Putamen (tissue), 1 donor: Measurements from ENCODE around the gene C10orf120.

ENCODE experiments used
- DNase-seq: peaks from one replicate; pipeline ENCODE4 v3.0.0-alpha.2; 2016; ENCODE audit warnings: low spot score

C10orf120 gene

DNA sequence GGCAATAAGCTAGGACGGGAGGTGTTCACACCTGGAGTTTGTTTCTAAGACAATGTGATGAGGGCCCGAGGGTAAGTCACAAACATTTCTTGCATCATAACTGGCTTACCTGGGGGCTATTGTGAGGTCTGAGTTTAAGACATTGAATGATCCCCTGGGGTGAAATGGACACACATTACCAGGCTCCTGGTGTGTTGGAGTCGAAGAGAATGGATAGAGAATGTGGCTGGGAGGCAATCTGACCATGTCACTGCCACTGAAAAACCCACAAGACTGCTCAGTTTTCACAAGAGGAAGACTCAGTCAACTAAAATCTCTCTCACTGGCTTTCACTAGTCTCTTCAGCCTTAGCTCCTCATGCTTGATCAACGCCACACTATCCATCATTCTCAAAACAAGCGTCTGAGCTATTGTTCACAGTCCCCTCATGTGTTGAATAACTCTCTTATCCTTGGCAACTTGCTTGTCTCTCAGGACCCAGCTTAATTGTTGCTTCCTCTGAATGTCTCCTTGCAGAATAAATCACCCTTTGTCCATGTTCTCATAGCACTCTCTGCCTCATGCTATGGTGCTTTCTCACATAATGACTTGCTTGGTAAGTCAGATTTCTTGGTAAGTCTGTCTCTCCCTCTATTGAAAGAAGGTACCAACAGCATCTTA is at the start of gene C10orf120:
C10orf120 (minus strand) TSS at position 51 of the 660 bp plus-strand sequence. CDS start 56 bp downstream, outside the sequence.
- no peak for DNase-seq

DNA sequence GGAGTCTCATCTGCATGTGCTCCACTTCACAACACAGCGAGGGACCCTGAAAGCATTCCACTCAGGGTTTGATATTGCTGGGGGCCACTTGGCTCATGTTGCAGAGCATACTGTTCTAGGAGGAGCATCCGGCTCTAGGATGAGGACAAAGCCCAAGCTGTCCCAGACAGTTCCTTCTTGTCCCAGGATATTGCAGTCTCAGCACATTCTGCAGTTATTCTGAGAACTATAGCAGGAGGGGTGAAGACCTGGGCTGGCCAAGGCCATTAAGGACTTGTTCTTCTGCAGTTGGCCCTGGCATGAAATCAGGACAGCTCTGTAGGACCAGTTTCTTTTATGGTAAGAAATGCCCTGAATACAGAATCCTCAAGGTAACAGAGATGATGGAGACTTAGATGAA is 48.9 kb upstream of the C10orf120 start:
- DNase-seq: no peak

DNA sequence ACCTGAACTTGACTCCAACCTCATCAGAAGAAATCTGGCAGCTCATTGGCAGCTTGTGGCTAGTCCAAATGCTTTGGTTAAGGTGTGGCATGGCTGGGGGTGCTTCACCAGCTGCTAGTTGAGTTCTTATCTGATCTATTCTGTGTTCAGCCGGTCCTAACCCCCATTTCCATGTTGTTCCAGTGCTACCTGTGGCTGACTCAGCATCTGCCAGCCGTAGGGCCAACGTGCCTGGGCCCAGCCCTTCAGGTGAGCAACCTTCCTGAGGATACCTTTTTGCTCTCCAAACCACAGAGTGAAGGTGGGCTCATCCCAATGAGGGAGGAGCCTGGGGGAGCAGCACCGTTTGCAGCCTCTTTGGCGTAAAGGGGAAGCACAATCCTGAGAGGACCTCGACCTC is 46.8 kb upstream of the C10orf120 start:
- no peak for DNase-seq

DNA sequence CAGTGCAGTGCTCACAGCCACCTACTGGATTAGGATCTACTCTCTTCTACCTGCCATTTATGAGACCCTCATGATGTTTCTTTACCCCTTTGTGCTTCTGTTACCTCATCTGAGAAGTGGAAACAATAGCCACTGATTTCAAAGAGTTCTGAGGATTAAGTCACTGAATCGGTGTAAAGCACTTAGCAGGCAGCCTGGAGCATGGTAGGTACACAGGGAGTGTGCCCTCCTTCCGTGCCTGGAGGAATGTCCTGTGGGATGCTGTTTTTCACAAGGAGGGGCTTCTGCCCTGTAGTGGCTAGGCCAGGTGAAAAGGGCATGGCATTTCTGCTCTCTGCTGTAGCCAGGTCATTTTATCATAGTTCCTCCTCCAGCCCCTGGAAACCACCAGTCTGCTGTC is 44.6 kb upstream of the C10orf120 start:
- DNase-seq: no peak

DNA sequence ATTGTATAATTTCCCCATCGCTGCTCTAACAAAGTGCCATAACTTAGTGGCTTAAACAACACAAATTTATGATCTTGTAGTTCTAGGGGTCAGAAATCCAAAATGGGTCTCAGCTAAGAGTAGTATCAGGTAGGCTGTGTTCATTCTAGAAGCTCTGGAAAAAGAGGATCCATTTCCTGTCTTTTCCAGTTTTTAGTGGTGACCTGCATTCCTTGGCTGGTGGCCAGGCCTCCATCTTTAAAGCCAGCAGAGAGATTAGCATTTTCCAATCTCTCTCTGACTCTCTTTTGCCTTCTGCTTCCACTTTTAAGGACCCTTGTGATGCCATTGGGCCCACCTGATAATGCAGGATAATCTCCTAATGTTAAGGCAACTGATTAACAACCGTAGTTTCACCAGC is 41.0 kb upstream of the C10orf120 start:
- DNase-seq: no peak

DNA sequence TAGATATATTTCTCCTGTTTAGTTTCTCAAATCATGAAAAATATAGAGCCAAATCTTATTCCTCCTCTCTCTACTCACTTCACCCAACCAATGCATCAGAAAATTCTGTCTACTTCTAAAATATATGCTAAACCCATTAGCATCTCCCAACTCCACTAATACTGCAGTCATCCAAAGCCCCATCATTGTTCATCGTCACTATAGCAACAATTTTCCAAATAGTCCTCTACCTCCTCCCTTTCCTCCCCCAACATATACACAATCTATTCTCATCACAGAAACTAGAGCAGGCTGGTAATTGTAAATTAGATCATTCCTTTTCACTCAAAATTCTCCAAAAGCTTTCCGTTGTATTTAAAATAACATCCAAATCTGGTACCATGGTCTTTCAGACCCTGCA is 38.4 kb upstream of the C10orf120 start:
- DNase-seq: peak; percentile 62

DNA sequence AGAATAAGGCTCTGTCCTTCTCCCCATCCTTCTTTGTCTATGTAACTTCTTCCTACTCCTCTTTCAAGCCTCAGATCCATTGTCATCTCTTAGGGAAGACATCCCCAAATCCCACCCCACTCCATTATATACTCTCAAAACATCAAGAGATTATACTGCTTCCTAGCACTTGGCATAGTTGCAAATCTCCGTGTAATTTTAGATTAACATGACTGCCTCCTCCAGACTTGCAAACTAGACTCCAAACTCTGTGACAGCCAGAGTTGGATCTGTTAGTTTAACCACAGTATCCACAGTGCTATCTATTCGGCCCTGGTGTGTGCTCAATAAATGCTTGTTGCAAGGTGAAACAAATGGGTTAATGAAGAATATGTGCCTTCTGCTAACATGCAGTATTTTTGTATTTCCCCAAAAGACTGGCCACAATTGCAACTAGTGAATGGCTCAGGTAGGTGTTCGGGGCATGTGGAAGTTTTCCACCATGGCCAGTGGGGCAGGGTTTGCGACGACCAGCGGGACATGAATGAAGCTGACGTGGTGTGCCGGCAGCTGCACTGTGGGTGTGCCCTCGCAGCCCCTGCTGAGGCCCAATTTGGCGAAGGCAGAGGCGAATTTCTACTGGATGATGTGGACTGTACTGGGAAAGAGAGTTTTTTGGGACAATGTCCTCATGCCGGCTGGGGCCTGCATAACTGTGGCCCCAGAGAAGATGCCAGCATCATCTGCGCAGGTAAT is 34.5 kb upstream of the C10orf120 start:
- peak; percentile 10 for DNase-seq

DNA sequence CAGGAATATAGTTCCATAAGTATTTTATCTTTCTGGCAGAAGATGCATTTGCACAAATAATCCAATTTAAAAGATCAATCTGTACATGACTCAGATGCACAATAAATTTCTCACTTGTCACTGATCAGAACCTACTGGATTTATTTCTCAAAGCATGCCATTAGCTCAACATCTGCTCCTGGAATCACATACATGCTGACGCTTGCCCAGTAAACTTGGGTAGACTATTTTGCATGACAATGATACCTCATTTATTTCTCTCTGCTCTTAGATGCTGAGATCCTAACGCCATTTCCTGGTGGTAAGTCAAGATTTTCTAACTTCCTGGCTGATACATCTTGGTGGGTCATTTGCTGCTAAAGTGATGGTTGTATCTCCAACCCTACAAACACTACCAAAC is 33.8 kb upstream of the C10orf120 start:
- no peak for DNase-seq

DNA sequence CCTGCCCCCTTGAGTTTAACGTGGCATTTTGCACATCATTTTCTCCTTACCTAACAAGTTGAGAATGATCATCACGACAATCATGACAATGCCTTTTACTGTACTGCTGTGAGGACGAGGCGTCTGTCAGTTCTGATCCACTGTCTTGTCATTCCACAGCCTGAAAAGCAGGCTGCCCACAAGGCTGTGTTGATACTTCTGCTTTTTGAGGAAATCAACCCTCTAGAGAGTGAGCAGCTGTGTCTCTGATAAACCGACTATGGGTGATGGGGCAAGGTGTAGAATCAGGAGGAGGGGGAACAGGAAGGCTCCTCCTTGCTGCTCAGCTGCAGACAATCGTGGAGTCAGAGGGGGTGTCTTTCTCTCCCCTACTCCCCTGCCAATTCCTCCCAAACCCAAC is 30.6 kb upstream of the C10orf120 start:
- no peak for DNase-seq

DNA sequence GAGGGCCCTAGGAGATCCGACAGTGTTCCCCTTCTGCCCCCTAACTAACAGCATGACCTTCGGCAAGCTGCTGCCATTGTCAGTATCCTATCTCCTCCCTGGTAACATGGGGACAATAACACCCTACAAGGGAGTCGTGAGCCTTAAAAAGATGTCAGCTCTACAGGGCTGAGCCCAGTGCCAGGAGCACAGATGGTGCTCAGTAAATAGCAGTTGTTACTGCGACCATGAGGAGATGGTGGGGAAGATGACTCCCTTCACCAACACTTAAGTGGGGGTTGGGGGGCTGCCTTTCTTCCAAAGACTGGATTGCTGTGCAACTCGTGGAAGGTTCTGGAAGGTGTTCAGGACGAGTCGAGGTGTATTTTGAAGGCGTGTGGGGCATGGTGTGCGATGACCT is 29.5 kb upstream of the C10orf120 start:
- DNase-seq: no peak

DNA sequence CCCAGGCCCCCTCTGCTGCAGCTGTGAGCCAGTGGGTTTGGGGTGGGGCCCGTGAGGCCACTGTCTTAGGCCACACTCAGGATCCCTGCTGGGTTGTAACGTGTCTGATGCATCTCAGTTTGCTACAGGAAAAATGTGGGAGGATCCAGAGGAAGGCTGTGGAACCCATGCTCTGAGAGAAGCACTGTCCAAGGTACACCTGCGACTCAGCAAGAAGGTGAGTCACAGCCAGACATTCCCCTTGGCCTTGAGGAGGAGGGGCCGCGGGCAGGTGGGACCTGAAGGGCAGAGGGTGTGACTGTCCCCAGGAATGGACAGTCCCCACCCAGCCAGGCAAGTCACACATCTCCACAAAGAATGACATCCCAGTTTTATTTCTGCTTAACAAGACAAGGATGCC is 27.8 kb upstream of the C10orf120 start:
- no peak for DNase-seq

DNA sequence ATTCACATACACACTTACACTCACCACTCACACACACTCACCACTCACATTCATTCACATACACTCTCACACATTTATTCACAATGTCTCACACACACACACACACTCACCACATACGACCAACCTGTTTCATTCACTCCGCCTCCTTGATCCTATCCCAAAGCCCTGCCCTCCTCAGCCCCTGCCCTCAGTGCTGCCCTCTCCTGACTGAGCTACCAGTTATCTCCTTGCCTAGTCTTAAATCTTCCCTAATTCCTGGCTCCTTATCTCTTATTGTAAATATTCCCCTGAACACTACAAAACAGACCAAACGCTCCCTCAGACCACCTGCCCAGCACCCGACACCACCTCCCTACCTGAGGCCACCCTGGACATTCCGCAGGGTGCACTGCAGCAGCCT is 26.1 kb upstream of the C10orf120 start:
- no peak for DNase-seq

DNA sequence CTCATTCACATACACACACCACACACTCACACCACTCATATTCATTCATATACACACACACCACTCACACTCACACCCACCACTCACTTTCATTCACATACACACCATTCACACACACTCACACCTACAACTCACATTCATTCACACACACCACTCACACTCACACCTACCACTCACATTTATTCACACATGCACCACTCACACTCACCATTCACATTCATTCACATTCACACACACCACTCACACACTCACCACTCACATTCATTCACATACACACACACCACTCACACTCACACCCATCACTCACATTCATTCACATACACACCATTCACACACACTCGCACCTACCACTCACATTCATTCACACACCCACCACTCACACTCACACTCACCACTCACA is 25.4 kb upstream of the C10orf120 start:
- no peak for DNase-seq

DNA sequence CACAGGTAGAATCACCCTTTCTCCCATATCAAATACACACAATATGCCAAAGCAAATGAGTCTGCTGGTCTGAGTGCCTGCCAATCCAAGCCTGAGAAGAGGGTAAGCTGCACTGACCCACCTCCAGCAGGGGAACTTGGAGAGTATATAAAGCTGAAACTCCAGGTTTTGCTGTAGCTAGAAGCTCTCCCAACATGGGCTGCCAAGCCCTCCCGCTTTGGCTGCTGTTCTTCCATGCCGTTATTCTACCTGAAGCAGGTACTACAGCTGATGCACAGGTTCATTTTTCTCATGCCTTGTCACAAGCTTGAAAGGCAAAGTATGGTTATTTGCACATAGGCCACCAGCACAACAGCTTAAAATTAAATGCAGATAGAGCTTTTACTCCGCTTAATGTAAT is 21.5 kb upstream of the C10orf120 start:
- DNase-seq: no peak

DNA sequence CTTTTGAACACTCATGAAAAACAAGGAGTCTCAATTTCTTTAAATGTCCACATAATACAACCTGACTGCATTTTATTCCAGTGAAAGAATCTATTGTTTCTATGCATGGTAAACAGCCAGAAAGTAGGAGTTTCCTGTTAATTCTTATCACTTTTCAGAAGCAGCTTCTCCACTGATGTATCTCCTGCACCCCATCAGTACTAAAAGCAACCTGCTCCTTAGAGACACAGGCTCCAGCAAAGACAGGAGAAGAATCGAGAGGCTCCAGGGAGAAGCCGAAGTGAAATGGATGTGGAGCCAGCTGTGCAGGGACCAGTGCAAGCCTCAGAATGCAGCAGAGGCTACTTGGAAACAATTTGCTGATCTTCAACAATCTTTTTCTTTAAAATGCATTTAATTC is 16.4 kb upstream of the C10orf120 start:
- DNase-seq: no peak

DNA sequence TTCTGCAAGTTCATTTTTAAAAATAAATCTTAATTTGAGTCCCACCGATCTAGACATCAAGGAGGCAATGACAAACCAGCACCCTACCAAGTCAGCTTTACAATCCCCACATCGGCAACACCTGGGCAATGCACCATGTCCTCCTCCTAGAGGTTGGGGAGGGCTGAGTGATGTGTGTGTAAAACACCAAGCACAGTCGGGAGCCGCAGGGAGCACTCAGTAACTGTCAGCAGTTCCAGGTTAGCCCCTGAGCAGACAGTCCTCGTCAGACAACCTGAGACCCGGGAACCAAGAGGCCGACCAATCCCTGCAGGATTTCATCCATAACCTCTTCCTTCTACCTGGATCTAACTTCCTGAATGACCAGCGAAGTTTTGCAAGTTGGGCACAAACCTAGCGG is 15.9 kb upstream of the C10orf120 start:
- no peak for DNase-seq

DNA sequence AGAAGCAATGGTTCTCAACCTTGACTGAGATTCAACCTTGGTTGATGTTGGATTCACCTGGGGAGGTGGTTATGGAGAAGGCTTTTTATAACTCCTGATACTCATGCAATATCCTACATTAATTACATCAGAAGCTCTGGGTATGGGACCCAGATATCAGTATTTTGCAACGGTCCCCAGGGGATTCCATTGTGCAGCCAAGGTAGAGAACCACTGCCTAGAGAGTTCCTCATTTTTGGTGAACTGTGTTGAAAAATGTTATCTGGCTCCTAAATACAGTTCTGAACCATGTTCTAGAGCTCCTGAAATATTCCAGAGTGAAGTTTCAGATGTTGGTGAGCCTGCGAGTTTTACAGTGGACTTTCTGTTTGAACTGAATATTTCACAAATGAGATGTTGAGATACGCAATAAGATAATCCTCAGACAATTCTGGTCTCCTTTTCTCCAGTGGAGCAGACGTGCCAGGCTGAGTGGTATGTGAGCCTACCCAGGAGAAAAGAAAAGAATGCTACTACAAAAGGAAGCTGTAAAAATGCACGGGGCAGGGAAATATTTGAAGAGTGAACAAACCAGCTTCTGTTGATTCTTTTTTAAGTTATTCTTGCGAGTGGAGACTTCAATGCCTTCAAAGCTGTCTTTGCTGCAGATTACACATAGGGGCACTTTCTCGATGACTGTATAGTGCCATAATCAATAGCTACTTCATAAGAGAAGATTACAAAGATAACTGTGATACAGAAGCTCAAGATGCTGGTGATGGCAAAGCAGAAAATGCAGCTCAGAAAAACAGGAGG is 13.6 kb upstream of the C10orf120 start:
- no peak for DNase-seq

DNA sequence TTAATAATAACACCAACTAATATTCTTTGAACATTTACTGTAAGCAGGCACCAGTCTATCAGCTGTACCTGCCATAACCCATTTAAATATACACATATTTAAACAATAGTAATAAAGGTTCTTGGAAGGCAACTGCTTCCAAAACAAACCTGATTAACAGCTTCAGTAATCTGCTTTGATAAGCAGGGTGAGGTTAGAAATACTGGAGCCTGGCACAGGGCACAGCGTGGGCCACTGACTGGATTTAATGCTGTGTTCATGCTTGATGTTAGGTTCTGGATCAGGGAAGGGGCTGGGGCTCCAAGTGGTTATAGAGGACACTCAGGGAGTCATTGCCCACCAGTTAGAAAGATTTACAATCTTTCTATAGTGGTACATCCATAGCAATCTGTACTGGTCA is 10.9 kb upstream of the C10orf120 start:
- DNase-seq: no peak

DNA sequence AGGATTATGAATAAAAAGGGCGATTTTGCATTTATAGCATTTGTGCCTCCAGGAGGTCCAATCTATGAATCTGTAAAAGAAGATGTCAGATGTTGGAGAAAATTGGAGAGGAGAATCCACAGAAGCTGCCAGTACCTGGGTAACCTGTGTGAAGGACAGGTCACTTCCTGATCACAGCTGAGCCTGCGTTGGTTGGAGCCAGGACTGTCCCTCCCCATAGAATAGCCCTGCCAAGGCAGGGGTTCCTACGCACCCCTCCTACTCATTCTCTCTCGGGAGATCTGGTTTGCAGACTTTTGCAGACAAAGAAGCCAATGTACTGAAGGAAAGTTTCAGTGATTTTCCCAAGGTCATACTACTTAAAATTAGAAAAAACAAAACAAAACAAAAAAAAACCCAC is 10.3 kb upstream of the C10orf120 start:
- DNase-seq: no peak

DNA sequence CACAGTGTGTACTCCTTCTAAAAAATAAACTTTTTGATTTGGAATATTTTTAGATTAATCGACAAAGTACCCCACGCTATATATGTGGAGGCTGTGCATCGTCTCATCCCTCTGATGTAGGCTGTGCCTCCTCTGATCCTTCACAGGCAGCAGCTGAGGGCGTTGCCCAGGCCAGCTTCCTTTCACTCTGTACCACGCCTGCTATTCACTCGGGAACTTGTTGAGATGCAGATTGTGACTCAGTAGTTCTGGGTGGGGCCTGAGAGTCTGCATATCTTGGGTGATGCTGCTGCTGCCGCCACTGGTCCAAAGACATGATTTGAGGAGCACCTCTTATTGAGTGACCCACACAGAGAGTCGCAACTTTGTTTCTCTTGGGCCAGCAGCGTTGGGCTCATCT is 7.9 kb upstream of the C10orf120 start:
- no peak for DNase-seq

DNA sequence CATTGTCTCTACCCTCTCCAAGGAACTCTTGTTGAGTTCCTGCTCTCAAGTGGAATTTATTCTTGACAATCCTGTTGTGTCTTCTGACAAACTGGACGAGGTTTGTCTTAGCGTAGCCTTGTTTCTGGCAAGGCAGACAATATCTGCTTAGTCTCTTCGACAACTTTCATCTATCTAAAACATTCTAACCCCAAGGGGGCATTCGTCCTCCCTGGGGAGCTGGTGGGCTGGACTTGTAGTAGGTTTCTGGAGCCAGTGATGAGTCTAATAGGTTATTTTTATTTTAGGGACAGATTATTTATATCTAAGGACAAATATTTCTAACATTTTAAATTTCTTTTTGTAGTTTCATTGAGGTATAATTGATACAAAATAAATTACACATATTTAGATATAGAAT is 7.3 kb upstream of the C10orf120 start:
- DNase-seq: no peak

DNA sequence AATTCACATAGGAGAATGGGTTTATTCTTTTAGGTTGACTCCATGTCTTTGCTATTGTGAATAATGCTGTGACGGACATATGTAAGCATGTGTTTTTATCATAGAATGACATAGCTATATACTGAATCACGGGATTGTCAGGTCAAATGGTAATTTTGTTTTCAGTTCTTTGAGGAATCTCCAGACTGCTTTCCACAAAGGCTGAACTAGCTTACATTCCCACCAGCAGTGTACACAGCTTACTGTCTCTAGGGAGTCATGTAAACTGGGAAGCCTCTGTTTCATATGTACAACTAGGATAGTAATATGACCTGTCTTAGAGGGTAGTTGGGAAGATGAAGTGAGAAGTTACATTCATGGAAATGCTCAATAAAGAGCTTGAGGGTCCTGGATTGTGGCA is 6.8 kb upstream of the C10orf120 start:
- no peak for DNase-seq
